HG02981 (cell line): ENCODE results near the gene YBX1.
"Not testable (repeated sequence)": the region's sequence is repeated elsewhere in the genome, so short reads cannot be mapped to it uniquely, and the experiment has no call there.

Source experiments
- ATAC-seq: cut with Tn5 transposase; IDR thresholded peaks from one replicate; pipeline ENCODE4 v1.9.1; 2021; ENCODE audit warnings: mild to moderate bottlenecking, moderate library complexity; ENCODE audit not compliant: unreplicated experiment

Gene YBX1

GRCh38 chr1:42686418-42686817 is 4.2 kb downstream of the YBX1 start:
- no peak for ATAC-seq

DNA sequence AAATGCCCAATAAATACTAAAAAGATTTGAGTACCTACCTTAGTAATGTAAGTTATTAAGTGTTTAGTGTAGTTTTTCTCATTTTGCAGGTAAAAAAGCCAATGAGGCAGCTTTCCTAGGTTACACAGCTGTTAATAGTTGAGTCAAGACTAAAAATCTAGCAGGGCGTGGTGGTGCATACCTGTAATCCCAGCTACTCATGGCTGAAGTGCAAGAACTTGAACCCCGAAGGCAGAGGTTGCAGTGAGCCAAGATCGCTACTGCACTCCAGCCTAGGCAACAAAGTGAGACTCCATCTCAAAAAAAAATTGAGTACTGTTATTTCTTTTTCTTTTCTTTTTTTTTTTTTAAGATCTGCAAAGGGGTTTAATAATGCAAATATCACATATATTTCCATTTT is 7.7 kb downstream of the YBX1 start:
- ATAC-seq, result no peak

- no peak for ATAC-seq
Observed at GRCh38 chr1:42690477-42691156, 8.4 kb downstream of the YBX1 start.

GRCh38 chr1:42691157-42691498 is 8.9 kb downstream of the YBX1 start:
- ATAC-seq, result no peak

DNA sequence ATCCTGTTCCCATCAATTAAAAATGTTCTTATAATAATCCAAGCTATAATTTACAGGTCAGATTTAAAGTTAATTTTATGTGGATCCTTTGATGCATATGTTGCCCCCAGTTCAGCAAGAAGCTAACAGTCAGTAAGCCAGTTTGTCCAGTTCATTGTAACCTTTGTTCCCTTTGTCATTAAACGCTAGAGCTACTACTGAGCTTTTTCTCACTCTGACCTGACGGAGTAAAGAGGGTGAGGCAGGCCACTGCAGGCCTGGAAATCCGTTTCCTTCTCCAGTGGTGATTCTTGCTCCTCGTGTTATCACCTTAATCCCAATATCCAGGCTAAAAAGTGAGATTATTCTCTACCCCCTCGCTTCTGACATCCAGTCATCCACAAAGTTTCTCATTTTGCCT is 10.2 kb downstream of the YBX1 start:
- no peak for ATAC-seq

DNA sequence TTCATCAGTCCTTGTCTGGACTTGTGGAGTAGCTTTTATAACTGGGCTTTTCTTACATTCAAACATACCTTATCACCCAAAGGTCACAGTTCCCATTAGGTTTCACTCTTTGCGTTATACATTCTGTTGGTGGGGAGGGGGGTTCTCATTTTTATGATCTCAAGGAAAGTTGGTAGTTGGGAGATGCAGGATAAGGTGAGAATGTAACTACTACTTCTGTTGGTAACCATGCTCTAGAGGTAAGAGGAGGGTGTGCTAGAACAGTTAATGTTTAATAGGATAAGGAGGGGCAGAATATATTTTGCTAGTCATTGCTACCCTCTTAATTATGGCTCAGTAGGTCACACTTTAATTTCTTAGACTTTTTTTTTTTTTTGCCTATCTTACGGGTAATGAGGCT is 10.7 kb downstream of the YBX1 start:
- no peak for ATAC-seq

DNA sequence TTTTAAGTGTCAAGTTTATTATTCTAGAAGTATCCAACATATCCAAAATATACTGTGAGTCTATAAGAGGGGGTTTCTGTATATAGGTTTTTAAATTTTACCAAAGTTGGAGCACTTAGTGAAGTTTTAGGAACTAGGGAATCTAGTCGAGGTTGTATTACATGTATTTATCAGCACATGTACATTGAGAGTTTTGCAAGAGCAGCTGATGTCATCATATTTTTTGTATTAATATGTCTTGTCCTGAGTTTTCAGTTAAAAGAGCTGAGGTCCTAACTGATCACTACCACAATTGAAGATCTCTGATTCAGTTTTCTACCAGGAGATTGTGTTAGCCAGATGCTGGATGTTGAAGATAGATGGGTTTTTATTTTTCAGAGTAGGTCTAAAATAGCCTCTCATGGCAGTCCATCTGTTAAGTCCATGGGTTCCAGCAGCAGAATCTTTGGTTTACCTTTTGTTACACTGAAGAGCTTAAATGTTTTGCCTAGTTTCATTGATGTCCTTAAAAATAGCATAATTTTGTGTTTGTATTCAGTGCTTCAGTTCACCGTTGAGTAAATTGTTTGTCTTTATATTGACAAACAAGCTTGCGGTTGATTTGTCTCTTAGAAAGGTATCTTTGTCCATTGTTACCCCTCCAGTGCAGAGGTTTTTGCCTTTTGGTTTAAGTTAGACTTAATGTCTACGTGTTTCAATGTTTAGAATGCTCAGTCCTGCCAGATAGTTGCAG is 16.0 kb downstream of the YBX1 start:
- no peak for ATAC-seq

DNA sequence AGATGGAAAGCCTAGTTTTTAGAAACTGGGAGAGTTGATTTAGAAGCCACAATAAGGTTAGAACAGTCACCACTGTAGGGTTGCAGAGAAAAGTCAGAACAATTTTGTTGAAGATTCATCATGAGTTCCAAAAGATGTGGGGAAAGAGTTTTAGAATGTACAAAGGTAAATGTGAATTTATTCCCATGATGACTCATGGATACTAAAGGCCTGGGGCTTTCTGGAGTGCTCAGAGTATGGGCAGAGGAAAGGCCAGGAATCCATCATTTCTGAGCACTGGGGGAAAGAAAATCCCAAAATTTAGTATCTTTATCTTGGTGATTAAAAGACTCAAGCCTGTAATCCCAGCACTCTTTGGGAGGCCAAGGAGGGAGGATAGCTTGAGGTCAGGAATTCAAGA is 17.8 kb downstream of the YBX1 start:
- no peak for ATAC-seq

- ATAC-seq, result no peak
Observed at GRCh38 chr1:42703888-42704464, 21.8 kb downstream of the YBX1 start.

- ATAC-seq, result not testable (repeated sequence)
Observed at GRCh38 chr1:42712808-42713207, 30.6 kb downstream of the YBX1 start.

GRCh38 chr1:42713293-42713692 is 31.1 kb downstream of the YBX1 start:
- no peak for ATAC-seq

GRCh38 chr1:42714441-42714840 is 32.2 kb downstream of the YBX1 start:
- ATAC-seq, result not testable (repeated sequence)

GRCh38 chr1:42720868-42721267 is 38.6 kb downstream of the YBX1 start:
- ATAC-seq, result no peak

DNA sequence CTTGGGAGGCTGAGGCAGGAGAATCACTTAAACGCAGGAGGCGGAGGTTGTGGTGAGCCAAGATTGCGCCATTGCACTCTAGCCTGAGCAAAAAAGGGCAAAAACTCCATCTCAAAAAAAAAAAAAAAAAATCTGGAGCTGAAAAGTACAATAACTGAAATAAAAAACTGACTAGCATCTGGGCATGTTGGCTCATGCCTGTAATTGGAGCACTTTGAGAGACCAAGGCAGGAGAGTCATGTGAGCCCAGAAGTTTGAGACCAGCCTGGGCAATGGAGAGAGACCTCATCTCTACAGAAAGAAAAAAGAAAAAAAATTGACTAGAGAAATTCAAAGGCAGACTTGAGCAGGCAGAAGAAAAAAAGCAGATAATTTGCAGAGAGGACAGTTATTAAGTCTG is 39.7 kb downstream of the YBX1 start:
- no peak for ATAC-seq

- not testable (repeated sequence) for ATAC-seq
Observed at GRCh38 chr1:42722403-42722802, 40.2 kb downstream of the YBX1 start.

DNA sequence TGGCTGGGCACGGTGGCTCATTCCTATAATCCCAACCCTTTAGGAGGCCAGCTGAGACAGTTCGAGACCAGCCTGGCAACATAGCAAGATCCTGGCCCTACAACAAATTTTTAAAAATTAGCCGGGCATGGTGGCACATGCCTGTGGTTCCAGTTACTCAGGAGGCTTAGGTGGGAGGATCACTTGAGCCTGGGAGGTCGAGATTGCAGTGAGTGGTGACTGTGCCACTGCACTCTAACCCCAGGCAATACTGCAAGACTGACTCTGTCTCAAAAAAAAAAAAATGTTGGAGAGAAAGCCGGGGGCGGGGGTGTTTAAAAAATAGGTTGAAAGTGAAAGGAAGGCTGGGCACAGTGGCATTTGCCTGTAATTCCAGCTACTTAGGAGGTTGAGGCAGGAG is 41.3 kb downstream of the YBX1 start:
- ATAC-seq, result no peak

DNA sequence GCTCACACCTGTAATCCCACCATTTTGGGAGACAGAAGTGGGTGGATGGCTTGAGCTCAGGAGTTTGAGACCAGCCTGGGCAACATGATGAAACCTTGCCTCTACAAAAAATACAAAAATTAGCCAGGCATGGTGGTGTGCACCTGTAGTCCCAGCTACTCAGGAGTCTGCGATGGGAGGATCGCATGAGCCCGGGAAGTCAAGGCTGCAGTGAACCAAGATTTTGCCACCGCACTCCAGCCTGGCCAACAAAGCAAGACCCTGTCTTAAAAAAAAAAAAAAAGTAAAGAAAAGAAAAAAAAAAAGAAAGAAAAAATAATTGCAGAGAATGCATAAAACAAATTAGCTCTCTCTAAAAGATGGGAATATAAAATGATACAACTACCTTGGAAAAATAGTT is 43.6 kb downstream of the YBX1 start:
- ATAC-seq, result not testable (repeated sequence)

GRCh38 chr1:42730002-42730401 is 47.8 kb downstream of the YBX1 start:
- no peak for ATAC-seq

GRCh38 chr1:42730988-42731387 is 48.8 kb downstream of the YBX1 start:
- ATAC-seq, result no peak

GRCh38 chr1:42731585-42731984 is 49.4 kb downstream of the YBX1 start:
- ATAC-seq, result no peak

GRCh38 chr1:42732126-42732680 is 50.0 kb downstream of the YBX1 start:
- no peak for ATAC-seq
